Suprapubic skin (tissue), 4 donors: Measurements from ENCODE around the gene HPX. TPM values are rescaled to one million over a fixed set of nuclear protein-coding genes. Genes with fewer than 3 reads are reported as not detected.

Experiments
- DNase-seq, 2 donors: peaks; one replicate each; pipeline ENCODE4 v3.0.0-alpha.2; 2019; ENCODE audit warnings: low spot score in 2 of 2
- H3K27ac ChIP-seq: fragments of 200-600 bp; sonication (generic); one replicate; pipeline ENCODE4 v1.5.1; 2019
- H3K27me3 ChIP-seq: fragments of 200-600 bp; sonication (generic); one replicate; pipeline ENCODE4 v1.5.1; 2019
- H3K36me3 ChIP-seq: fragments of 200-600 bp; sonication (generic); one replicate; pipeline ENCODE4 v1.5.1; 2019
- H3K4me1 ChIP-seq: fragments of 200-600 bp; sonication (generic); one replicate; pipeline ENCODE4 v1.5.1; 2019
- H3K4me3 ChIP-seq: fragments of 200-600 bp; sonication (generic); one replicate; pipeline ENCODE4 v1.5.1; 2019; ENCODE audit warnings: mild to moderate bottlenecking
- H3K9me3 ChIP-seq: fragments of 200-600 bp; sonication (generic); one replicate; pipeline ENCODE4 v1.5.1; 2019
- CTCF ChIP-seq, 2 donors: fragments of 200-600 bp in 1 of 2; fragments of 450-650 bp in 1 of 2; sonication (generic) in 1 of 2; IDR thresholded peaks; one replicate each; pipeline ENCODE4 v1.5.1; 2016 to 2019; ENCODE audit warnings: antibody characterized with exemption in 2 of 2, mild to moderate bottlenecking in 1 of 2, moderate library complexity in 1 of 2
- EP300 ChIP-seq: sonication (generic); formaldehyde crosslinking; IDR thresholded peaks from one replicate; pipeline ENCODE4 v1.6.1; 2017; ENCODE audit warnings: antibody characterized with exemption
- POLR2A ChIP-seq, 2 donors: fragments of 450-650 bp; IDR thresholded peaks; one replicate each; pipeline ENCODE4 v1.6.1; 2017; ENCODE audit warnings: antibody characterized with exemption in 2 of 2, mild to moderate bottlenecking in 2 of 2, moderate library complexity in 2 of 2
- POLR2AphosphoS5 ChIP-seq, 3 donors: sonication (generic); formaldehyde crosslinking; IDR thresholded peaks; one replicate each; pipeline ENCODE4 v1.6.1; 2017; ENCODE audit warnings: antibody characterized with exemption in 3 of 3
- WGBS: methylation state at CpG from one replicate; pipeline ENCODE4 v1.1.5; 2018; 5-methylcytosine and 5-hydroxymethylcytosine counted together
- total RNA-seq, 4 donors: library from RNA; depleted of rRNA; stranded (reverse); fragments of >200 nt; gene quantifications; one replicate each; pipeline ENCODE4 v1.1.0, GENCODE V29; 2016

Gene HPX
- total RNA-seq, 4 donors from 2014 or later: 0.47 to 15.5 (median 1.3) TPM

DNA sequence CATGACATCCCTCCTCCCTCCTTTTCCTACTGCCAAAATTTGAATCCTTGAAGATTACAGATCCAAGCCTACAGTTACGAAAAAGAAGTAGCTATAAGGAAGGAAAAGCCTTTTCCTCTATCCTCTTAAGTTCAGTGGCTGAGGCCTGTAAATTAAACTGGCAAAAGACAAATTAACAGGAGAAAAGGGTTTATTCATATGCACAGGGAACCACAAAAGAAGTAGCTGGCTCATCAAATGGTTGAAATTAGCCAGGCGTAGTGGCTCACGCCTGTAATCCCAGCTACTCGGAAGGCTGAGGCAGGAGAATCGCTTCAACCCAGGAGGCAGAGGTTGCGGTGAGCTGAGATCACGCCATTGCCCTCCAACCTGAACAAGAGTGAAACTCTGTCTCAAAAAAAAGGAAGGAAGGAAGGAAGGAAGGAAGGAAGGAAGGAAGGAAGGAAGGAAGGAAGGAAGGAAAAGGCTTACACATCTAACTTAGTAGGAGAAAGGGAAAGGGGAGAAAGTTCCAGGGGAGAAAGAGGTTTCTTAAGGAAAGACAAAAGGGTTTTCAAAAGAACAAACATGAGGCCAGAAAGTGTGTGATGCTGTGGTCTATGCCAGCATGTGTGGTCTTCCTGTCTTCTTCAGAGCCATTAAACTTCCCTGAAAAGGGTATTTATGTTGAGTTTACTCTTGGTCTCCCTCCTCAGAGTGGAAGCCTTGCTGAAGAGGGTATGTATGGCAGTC, 55.6 kb downstream of the HPX start:
- WGBS: 94% methylated on average over 7 of the region's 7 CpGs
- Histone ChIP-seq H3K36me3 (no peaks in the 10 kb centered on the region), H3K27me3 (no peaks in the 10 kb centered on the region), H3K9me3 (no peaks in the 10 kb centered on the region), H3K4me3 (no peak overlapping the region), H3K4me1 (peaks cover 5% of the 10 kb centered on the region), H3K27ac (no peak overlapping the region)
- no peak for DNase-seq
- TF ChIP-seq POLR2AphosphoS5 (IDR thresholded peaks at IDR 0.05) (no peak), CTCF (IDR thresholded peaks at IDR 0.05) (no peak), EP300 (no peak), POLR2A (IDR thresholded peaks at IDR 0.05) (no peak)

Other genes with a start within 250 kb of the HPX start
- not detected for gene OR52W1, start 241.8 kb downstream of the HPX start, total RNA-seq
- not detected for gene C11orf42, start 235.4 kb downstream of the HPX start, total RNA-seq
- 100 to 1,000 TPM in 2 of 4 donors, 10 to 100 TPM in 2; 67.8 to 133 (median 90.9) TPM for gene FHIP1B, start 206.4 kb downstream of the HPX start, total RNA-seq
- gene CNGA4, start 201.9 kb downstream of the HPX start, total RNA-seq: not detected
- 1 to 10 TPM in 1 of 4 donors, under 1 TPM in 1, not detected in 2; 0.25 to 3.0 TPM for gene CCKBR, start 181.1 kb downstream of the HPX start, total RNA-seq
- gene CAVIN3, start 120.5 kb downstream of the HPX start, total RNA-seq: 10 to 100 TPM; 28.1 to 51.6 (median 36.7) TPM
- gene SMPD1, start 50.5 kb downstream of the HPX start, total RNA-seq: 10 to 100 TPM; 25.0 to 45.5 (median 40.8) TPM
- gene APBB1, start 21.9 kb downstream of the HPX start, total RNA-seq: 10 to 100 TPM; 15.8 to 26.2 (median 17.2) TPM
- gene TRIM3, start 33.0 kb upstream of the HPX start, total RNA-seq: 10 to 100 TPM; 20.0 to 40.2 (median 32.2) TPM
- 10 to 100 TPM; 66.3 to 87.5 (median 83.4) TPM for gene ARFIP2, start 40.3 kb upstream of the HPX start, total RNA-seq
- 10 to 100 TPM; 23.0 to 54.6 (median 32.0) TPM for gene TIMM10B, start 40.5 kb upstream of the HPX start, total RNA-seq
- 10 to 100 TPM in 2 of 4 donors, 1 to 10 TPM in 2; 6.2 to 32.0 (median 9.6) TPM for gene DNHD1, start 56.3 kb upstream of the HPX start, total RNA-seq
- gene RRP8, start 162.6 kb upstream of the HPX start, total RNA-seq: 10 to 100 TPM; 15.9 to 33.6 (median 18.3) TPM
- gene ILK, start 162.8 kb upstream of the HPX start, total RNA-seq: 10 to 100 TPM; 59.8 to 83.8 (median 71.5) TPM
- gene TAF10, start 171.2 kb upstream of the HPX start, total RNA-seq: 10 to 100 TPM; 24.1 to 54.5 (median 40.1) TPM
- 100 to 1,000 TPM in 2 of 4 donors, 10 to 100 TPM in 2; 56.1 to 126 (median 81.9) TPM for gene TPP1, start 178.4 kb upstream of the HPX start, total RNA-seq
- gene DCHS1, start 214.8 kb upstream of the HPX start, total RNA-seq: 1 to 10 TPM; 3.9 to 9.0 (median 6.4) TPM
- 10 to 100 TPM; 17.1 to 35.2 (median 26.4) TPM for gene MRPL17, start 242.4 kb upstream of the HPX start, total RNA-seq